Tibial artery (tissue), 4 donors: Measurements from ENCODE around the gene NOD1.

ENCODE experiments used
- DNase-seq, 2 donors: peaks; one replicate each; pipeline ENCODE4 v3.0.0-alpha.2; 2019
- H3K27ac ChIP-seq, 2 donors: fragments of 200-600 bp; sonication (generic) in 1 of 2; 1 replicate in 1 of 2; 2 replicates in 1 of 2; pipeline ENCODE4 v1.5.1; 2018 to 2019; ENCODE audit warnings: mild to moderate bottlenecking in 1 of 2
- H3K27me3 ChIP-seq, 2 donors: fragments of 200-600 bp; sonication (generic) in 1 of 2; one replicate each; pipeline versions ENCODE4 v1.5.1 to v1.6.0; 2016 to 2019
- H3K36me3 ChIP-seq, 3 donors: fragments of 200-600 bp; sonication (generic) in 2 of 3; one replicate each; pipeline ENCODE4 v1.5.1; 2016 to 2019; ENCODE audit warnings: mild to moderate bottlenecking in 2 of 3
- H3K4me1 ChIP-seq, 4 donors: fragments of 200-600 bp; sonication (generic) in 2 of 4; 1 replicate in 3 of 4; 2 replicates in 1 of 4; pipeline ENCODE4 v1.5.1; 2016 to 2019
- H3K4me3 ChIP-seq, 2 donors: fragments of 200-600 bp; sonication (generic) in 1 of 2; 1 replicate in 1 of 2; 2 replicates in 1 of 2; pipeline ENCODE4 v1.5.1; 2018 to 2019; ENCODE audit warnings: mild to moderate bottlenecking in 2 of 2
- H3K9me3 ChIP-seq, 3 donors: fragments of 200-600 bp; sonication (generic) in 1 of 3; one replicate each; pipeline ENCODE4 v1.5.1; 2016 to 2019
- CTCF ChIP-seq, 2 experiments: fragments of 200-600 bp in 1 of 2; fragments of 450-650 bp in 1 of 2; IDR thresholded peaks; one replicate each; pipeline ENCODE4 v1.5.1; 2017 to 2019; ENCODE audit warnings: antibody characterized with exemption in 2 of 2, mild to moderate bottlenecking in 1 of 2, moderate library complexity in 1 of 2
- intact Hi-C: fragments of 100-400 bp; cut with DNase I; formaldehyde crosslinking; loops from one replicate; pipeline ENCODE4 v1.15.0; 2023; ENCODE audit warnings: low total_unique reads

The NOD1 gene

DNA sequence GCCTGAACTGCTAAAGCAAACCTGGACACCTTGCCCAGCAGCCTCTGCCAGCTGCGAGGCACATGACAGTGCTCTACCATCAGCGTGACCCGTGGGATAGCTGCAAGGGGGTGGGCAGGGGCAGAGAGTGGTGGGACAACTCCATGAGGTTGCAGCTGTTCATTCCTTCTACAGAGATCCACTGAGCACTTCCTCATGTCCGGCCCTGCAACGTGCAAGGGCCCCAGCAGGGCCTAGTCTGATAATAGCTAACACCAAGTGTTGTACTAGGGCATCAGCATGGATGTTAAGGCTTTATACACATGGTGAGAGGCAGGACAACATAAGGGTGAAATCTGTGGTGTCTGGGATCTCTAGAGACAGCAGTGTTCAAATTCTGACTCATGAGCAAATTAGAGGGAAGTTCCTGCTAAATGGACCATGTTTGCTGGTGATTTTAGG lies 14.3 kb downstream of the NOD1 start:
- intact Hi-C loops = no loop called here
- no peak overlapping the region for H3K27ac ChIP-seq
- H3K4me3 ChIP-seq = no peak overlapping the region

GRCh38 chr7:30463405-30464145 lies 15.0 kb downstream of the NOD1 start:
- Histone ChIP-seq H3K9me3 (no peaks in the 10 kb centered on the region), H3K27ac (no peak overlapping the region), H3K4me3 (no peak overlapping the region), H3K4me1 (peaks cover 0 to 48% (median 31%) of the 10 kb centered on the region in 4 donors), H3K36me3 (peaks cover 0 to 11% (median 0%) of the 10 kb centered on the region in 3 donors), H3K27me3 (no peaks in the 10 kb centered on the region)
- no peak for TF ChIP-seq CTCF (IDR thresholded peaks at IDR 0.05)
- intact Hi-C loops = no loop called here
- DNase-seq = no peak

More for the DNA sequence above, 14.3 kb downstream of the NOD1 start:
- peaks cover 0 to 48% (median 33%) of the 10 kb centered on the region in 4 donors for H3K4me1 ChIP-seq
- no peak for DNase-seq
- H3K9me3 ChIP-seq = no peaks in the 10 kb centered on the region
- H3K27me3 ChIP-seq = no peaks in the 10 kb centered on the region
- no peak for TF ChIP-seq CTCF (IDR thresholded peaks at IDR 0.05)
- peaks cover 0 to 11% (median 0%) of the 10 kb centered on the region in 3 donors for H3K36me3 ChIP-seq

DNA sequence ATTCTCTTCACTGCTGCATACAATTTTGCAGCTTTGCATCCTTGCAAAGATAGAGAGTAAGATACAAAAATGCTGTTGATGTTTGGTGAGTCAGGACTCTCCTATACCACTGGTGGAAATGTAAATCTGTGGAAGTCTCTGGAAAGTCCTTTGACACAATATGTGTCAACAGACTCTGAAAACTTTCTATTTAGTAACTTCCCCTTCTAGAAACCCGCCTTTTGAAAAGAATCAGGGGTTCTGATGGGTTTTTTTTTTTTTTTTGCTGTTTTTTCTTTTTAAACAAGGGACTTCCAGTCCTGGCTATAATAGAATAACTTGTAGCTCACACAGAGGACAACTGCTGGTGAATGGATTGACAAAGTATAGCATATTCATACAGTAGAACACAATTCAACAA lies 16.4 kb downstream of the NOD1 start:
- peaks cover 0 to 17% (median 0%) of the 10 kb centered on the region in 3 donors for H3K36me3 ChIP-seq
- no peaks in the 10 kb centered on the region for H3K9me3 ChIP-seq
- intact Hi-C loops = no loop called here
- peaks cover 0 to 43% (median 25%) of the 10 kb centered on the region in 4 donors for H3K4me1 ChIP-seq
- H3K27me3 ChIP-seq = no peaks in the 10 kb centered on the region
- H3K4me3 ChIP-seq = no peak overlapping the region
- no peak for DNase-seq
- TF ChIP-seq CTCF (IDR thresholded peaks at IDR 0.05) = no peak
- no peak overlapping the region for H3K27ac ChIP-seq

- H3K27me3 ChIP-seq = no peaks in the 10 kb centered on the region
- peaks cover 0 to 28% (median 19%) of the 10 kb centered on the region in 4 donors for H3K4me1 ChIP-seq
- intact Hi-C loops = no loop called here
- H3K36me3 ChIP-seq = peaks cover 13 to 37% (median 18%) of the 10 kb centered on the region in 3 donors
- no peak overlapping the region for H3K4me3 ChIP-seq
- no peaks in the 10 kb centered on the region for H3K9me3 ChIP-seq
- no peak for DNase-seq
- peak overlapping the region; percentile 49 to 67 for H3K27ac ChIP-seq
- no peak for TF ChIP-seq CTCF (IDR thresholded peaks at IDR 0.05)
Measured at GRCh38 chr7:30460246-30460633, 18.3 kb downstream of the NOD1 start.

- Histone ChIP-seq H3K36me3 (peaks cover 19 to 42% (median 23%) of the 10 kb centered on the region in 3 donors), H3K9me3 (no peaks in the 10 kb centered on the region), H3K27me3 (no peaks in the 10 kb centered on the region), H3K27ac (peak overlapping the region; percentile 49 to 67), H3K4me1 (peaks cover 0 to 28% (median 17%) of the 10 kb centered on the region in 4 donors), H3K4me3 (peak overlapping the region in 1 of 2 donors; percentile 18)
- TF ChIP-seq CTCF (IDR thresholded peaks at IDR 0.05) = no peak
- peak in 1 of 2 donors; percentile 72 for DNase-seq
- intact Hi-C loops = no loop called here
Measured at GRCh38 chr7:30459591-30460245, 18.9 kb downstream of the NOD1 start.
